ENCODE measurements around the gene HOTAIR.
A peak's percentile ranks its signal among the peaks of the same experiment; 100 is the strongest.

Gene HOTAIR

GRCh38 chr12:54010972-54011664, 36.4 kb upstream of the HOTAIR start:
- DNase-seq: no peak

GRCh38 chr12:54010053-54010971, 35.6 kb upstream of the HOTAIR start:
- DNase-seq: no peak

DNA sequence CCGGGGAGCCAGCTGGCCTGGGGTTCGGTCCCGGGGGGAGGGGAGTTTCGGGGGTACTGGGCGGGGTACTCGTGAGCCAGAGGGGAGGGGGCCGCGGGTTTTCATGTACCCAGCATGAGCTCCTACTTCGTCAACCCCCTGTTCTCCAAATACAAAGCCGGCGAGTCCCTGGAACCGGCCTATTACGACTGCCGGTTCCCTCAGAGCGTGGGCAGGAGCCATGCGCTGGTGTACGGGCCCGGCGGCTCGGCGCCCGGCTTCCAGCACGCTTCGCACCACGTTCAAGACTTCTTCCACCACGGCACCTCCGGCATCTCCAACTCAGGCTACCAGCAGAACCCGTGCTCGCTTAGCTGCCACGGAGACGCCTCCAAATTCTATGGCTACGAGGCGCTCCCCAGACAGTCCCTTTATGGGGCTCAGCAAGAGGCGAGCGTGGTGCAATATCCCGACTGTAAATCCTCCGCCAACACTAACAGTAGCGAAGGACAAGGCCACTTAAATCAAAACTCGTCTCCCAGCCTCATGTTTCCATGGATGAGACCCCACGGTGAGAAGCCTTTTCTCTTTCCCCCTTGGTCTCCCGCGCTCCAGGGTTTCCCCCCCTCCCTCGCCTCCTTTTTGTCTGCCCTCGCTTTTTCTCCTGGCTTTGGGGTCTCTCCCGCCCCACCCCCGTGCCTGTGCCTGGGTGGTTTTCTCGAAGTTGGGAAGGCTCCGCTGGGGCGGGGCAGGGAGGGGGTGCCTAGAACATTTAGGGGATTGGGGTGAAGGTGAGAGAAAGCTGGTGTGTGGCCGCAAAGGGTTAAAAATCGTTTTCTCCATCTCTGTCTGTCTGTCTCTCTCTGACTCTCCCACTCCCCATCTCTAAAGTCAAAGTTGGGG, 34.7 kb upstream of the HOTAIR start:
- no peak for DNase-seq

DNA sequence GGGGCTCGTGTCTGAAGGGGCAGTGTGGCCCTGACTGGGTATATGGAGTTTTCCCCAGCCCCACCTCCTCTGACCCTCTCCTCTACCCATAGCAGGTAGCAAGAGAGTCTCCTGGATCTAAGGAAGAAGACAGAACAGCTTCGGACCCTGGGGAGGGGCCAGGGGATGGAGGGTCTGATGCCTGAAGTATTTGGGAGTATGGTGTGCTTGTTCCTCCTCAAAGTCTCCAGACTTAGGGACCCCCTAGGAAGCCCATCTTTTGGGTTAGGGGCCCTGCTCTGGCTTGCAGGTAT, 33.5 kb upstream of the HOTAIR start:
- DNase-seq: no peak

DNA sequence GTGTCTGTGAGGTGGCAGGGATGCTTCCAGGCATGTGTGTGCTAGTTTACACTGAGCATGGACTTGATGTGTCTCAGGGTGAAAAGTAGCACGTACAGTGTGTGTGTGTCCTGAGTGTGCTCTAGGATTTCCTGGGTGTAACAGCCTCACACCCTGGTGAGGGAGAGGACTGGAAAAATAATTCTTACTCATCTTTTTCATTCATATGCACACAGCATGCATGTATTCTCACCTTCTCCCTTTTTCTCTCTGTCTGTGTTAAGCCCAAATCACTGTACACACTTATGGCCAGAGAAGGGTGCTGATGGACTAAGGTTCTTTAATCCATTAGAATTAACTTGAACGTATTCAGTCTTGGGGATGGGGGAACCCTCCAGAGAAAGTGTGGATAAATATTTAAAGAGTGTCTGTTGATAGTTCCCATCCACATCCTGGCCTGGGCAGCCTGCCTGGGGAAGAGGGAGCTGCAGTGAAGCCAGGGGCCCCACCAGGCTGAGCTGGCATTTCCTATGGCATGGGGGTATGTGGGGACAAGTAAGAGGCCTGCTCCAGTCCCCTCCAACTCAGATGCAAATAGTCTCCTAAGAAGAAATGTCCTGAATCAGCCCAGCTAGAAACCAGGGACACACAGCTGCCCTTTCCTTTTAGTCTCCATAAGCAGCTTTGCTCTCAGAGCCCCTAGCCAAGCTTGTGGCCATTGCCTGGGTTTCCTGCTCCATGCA, 32.9 kb upstream of the HOTAIR start:
- DNase-seq: no peak

- no peak for DNase-seq
Observed at GRCh38 chr12:54006559-54007220, 31.9 kb upstream of the HOTAIR start.

GRCh38 chr12:54005853-54006558, 31.3 kb upstream of the HOTAIR start:
- peak; percentile 82 for DNase-seq

- DNase-seq: no peak
Observed at GRCh38 chr12:54005531-54005852, 30.7 kb upstream of the HOTAIR start.

- no peak for DNase-seq
Observed at GRCh38 chr12:54004841-54005530, 30.2 kb upstream of the HOTAIR start.

DNA sequence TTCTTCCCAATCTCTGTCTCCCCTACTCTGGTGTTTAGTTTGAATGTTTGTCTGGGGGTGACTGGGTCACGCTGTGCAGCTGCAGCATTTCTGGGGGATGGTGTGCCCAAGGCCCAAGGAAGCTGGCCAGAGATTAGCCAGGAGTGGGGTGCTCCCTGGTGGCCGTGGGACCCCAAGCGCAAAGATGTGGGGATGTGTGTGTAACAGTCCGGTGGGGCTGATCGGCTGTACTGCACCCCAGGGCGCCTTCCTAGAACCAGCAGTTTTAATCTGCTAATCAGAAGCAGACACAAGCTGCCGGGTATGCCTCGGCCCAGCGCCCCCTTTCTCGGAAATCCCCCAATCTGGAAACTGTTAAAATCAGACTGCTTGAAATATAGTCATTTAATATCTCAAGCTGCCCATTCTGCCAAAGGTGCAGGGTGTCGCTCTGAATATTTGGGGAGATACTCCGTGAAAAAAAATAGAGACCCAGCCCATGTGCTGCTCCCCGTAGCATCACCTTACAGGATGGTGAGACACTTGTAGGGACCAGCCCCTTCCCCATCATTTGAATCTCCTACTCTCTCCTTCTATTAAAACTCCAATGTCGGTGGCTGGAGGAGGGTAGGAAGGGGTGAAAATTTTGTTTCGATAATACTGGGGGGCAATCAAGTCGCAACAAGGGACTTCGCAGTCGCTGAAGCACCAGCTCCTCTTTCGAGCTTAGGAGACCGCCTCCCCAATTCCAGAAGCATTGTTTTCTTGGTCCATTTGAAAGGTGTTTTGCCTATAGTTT, 29.5 kb upstream of the HOTAIR start:
- DNase-seq: no peak

- no peak for DNase-seq
Observed at GRCh38 chr12:54003625-54004024, 28.9 kb upstream of the HOTAIR start.

- DNase-seq: no peak
Observed at GRCh38 chr12:54002915-54003389, 28.2 kb upstream of the HOTAIR start.

DNA sequence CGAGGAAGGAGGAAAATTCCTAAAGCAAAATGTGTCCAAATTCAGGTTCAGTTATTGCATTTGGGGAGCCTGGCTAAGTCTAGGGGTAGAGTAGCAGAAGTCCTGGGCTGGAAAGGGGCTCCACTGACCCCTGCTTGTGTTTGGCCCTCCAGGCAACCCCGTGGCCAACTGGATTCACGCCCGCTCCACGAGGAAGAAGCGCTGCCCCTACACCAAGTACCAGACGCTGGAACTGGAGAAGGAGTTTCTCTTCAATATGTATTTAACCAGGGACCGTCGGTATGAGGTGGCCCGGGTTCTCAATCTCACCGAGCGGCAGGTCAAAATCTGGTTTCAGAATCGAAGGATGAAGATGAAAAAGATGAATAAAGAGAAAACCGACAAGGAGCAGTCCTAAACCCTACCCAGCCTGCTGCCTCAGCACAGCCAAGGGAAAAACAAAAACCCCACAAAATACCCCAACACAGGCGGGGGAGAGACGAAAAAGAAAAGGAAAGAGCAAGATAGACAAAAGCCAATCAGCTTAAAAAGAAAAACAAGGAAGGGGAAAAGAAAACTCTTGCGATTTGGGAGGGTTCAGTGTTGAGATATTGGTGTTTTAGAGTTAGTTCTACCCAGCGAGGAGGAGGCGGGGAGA, 27.6 kb upstream of the HOTAIR start:
- no peak for DNase-seq

- DNase-seq: no peak
Observed at GRCh38 chr12:54001283-54002187, 26.8 kb upstream of the HOTAIR start.

DNA sequence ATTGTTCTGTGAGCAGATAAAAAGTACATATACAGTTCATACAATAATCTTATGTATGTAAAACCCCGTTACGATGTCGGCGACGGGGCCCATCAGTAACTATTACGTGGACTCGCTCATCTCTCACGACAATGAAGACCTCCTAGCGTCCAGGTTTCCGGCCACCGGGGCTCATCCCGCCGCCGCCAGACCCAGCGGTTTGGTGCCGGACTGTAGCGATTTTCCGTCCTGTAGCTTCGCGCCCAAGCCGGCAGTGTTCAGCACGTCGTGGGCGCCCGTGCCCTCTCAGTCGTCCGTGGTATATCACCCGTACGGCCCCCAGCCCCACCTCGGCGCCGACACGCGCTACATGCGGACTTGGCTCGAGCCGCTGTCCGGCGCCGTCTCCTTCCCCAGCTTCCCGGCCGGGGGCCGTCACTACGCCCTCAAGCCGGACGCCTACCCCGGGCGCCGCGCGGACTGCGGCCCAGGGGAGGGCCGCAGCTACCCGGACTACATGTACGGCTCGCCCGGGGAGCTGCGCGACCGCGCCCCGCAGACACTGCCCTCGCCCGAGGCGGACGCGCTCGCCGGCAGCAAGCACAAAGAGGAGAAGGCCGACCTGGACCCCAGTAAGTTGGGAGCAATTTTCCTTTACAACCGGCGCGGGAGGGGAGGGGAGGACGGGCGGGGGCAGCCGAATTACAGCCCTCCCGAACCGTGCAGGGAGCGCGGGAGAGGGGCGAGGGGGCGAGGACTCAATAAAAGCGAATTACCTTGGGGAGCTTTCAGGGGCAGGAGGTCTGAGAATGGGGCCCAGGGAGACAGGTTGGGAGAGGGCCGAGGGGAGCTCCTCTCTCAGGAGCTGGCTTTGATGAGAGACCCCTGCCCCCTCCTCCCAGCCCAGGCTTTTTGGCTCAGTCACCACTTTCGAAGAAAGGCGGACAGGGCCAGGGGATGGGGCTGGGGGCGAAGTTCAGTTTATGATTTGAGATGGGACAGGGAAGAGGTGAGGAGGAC, 25.7 kb upstream of the HOTAIR start, which contains the start of gene HOXC9:
HOXC9 (plus strand) TSS at position 46 of the 999 bp plus-strand sequence; CDS start at position 74, 28 bp downstream.
- no peak for DNase-seq

- DNase-seq: peak; percentile 68
Observed at GRCh38 chr12:53999559-54000115, 24.9 kb upstream of the HOTAIR start.

DNA sequence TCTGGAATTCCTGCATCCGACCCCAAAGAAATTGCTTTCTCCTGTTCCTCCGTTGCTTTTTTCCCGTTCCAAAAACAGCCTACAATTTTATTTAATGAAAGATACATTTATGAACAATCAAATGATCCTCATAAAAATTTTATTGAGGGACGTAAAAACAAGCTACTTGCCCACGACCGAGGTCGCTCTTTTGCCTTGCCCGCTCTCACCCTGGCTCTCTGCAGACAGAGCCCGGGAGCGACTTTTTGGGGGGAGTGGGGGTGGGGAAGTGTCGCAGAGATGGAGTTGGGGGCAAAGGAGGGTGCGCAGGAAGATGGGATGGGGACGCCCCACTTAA, 24.1 kb upstream of the HOTAIR start:
- no peak for DNase-seq

All from NCI-H510A treated with DMSO at 0.1 percent for 48 hours (cell line).